ENCODE measurements around the gene SIK3. TPM values are rescaled to one million over a fixed set of nuclear protein-coding genes. Genes with fewer than 3 reads are reported as not detected.

SIK3 gene
- total RNA-seq, 1 experiment from 2014 or later: 14.5 TPM

DNA sequence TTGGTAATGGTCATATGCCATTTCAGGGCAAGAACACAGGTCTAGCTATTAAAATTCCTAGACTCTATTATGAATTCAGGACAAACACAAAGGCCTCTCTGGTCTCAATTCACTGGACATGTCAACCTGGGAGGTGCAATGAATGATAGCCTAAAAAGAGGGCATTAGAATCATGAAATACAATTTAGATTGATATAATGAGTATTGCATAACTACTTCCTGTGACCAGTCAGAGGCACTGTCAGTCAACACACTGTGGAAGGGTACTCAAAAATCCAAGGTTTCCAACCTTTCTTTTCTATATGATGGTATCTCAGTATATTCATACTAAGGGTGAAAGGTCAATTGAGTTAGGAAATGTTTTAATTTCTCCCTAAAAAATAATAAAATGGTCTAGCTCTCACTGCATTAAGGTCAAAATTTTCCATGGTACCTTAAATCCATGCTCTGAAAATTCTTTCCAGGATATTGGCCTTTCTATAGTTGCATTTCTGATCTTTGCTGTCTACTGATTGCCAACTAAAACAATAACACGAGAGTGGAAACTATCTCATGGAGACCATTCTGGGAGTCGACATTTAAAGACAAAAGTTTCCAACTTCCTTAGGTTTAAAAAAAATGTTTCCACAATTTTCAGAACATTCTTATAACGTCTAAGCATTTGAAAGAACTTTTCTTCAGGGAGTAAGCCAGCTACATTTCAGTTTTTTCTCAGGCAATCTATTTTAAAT lies 179.1 kb downstream of the SIK3 start:
- POLR2A ChIA-PET (ENCODE audit: unreplicated experiment): no interaction called here
- no peaks in the 10 kb centered on the region for H3K9me2 ChIP-seq (replicated peaks; ENCODE audit: low read length)
- H3K27me3 ChIP-seq (ENCODE audit: low read length): no peaks in the 10 kb centered on the region
- H3K9me3 ChIP-seq (ENCODE audit: low read length): no peaks in the 10 kb centered on the region
- H3K4me3 ChIP-seq (ENCODE audit: low read length): no peak overlapping the region
- no peak overlapping the region for H2AFZ ChIP-seq (ENCODE audit: low read length)
- CTCF ChIA-PET: no interaction called here
- no peaks in the 10 kb centered on the region for H3F3A ChIP-seq (ENCODE audit: low read length, unreplicated experiment)
- intact Hi-C loops (cut with micrococcal nuclease): loop anchor here (5.0 kb wide), 1 partner anchor 37 kb away; no protein-coding TSS in a partner anchor
- DNase-seq (no peak), ATAC-seq (peak; percentile 29; the same call in 1 of the 2 replicates)
- BruUV-seq (replicated peaks): no TSS peak
- TF ChIP-seq EZH2phosphoT487 (IDR thresholded peaks at IDR 0.05; ENCODE audit: borderline replicate concordance, low read length) (no peak), EZH2 (IDR thresholded peaks at IDR 0.05; ENCODE audit: low read length, unreplicated experiment) (no peak)
- TF ChIP-seq, protein P1, sequence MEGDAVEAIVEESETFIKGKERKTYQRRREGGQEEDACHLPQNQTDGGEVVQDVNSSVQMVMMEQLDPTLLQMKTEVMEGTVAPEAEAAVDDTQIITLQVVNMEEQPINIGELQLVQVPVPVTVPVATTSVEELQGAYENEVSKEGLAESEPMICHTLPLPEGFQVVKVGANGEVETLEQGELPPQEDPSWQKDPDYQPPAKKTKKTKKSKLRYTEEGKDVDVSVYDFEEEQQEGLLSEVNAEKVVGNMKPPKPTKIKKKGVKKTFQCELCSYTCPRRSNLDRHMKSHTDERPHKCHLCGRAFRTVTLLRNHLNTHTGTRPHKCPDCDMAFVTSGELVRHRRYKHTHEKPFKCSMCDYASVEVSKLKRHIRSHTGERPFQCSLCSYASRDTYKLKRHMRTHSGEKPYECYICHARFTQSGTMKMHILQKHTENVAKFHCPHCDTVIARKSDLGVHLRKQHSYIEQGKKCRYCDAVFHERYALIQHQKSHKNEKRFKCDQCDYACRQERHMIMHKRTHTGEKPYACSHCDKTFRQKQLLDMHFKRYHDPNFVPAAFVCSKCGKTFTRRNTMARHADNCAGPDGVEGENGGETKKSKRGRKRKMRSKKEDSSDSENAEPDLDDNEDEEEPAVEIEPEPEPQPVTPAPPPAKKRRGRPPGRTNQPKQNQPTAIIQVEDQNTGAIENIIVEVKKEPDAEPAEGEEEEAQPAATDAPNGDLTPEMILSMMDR (conservative IDR thresholded peaks at IDR 0.05; ENCODE audit: low read depth, low read length): no peak; the same call in 1 of the 2 replicates
- H3K4me2 ChIP-seq (ENCODE audit: low read length): no peak overlapping the region
- no peaks in the 10 kb centered on the region for H3K79me2 ChIP-seq (ENCODE audit: low read length)
- H3K9ac ChIP-seq (ENCODE audit: low read length): no peak overlapping the region
- no peaks in the 10 kb centered on the region; the same call in 1 of the 2 replicates for H4K20me1 ChIP-seq (ENCODE audit: low read length)
- H3K4me1 ChIP-seq (ENCODE audit: insufficient read depth, low read length): no peaks in the 10 kb centered on the region
- H3K27ac ChIP-seq (ENCODE audit: low read length): no peak overlapping the region
- H3K36me3 ChIP-seq (ENCODE audit: low read depth, low read length): 0 out of 2 replicates have a peak, but pooled peaks cover 3% of the 10 kb centered on the region

DNA sequence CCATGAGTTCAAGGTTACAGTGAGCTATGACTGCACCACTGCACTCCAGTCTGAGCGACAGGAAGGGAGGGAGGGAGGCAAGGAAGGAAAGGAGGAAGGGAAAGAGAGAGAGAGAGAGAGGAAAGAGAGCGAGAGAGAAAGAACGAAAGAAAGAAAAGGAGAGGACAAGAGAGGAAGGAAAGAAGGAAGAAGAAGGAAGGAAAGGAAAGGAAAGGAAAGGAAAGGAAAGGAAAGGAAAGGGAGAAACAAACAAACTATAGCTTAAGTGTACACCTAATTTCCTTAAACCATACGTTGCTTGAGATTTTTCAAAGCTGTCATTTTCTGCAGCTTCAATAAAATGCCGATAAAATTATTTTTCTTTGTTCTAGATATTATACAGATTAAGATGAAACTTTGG lies 180.6 kb downstream of the SIK3 start:
- H3K79me2 ChIP-seq (ENCODE audit: low read length): no peaks in the 10 kb centered on the region
- BruUV-seq (replicated peaks): no TSS peak
- H3K36me3 ChIP-seq (ENCODE audit: low read depth, low read length): 0 out of 2 replicates have a peak, but pooled peaks cover 3% of the 10 kb centered on the region
- ChIA-PET POLR2A (ENCODE audit: unreplicated experiment) (no interaction called here), CTCF (interaction anchor here (0.7 kb wide), 1 partner anchor 179 kb away, joined by 3 read pairs; no protein-coding TSS in a partner anchor)
- H3K4me2 ChIP-seq (ENCODE audit: low read length): no peak overlapping the region
- no peaks in the 10 kb centered on the region for H3F3A ChIP-seq (ENCODE audit: low read length, unreplicated experiment)
- no peaks in the 10 kb centered on the region; the same call in 1 of the 2 replicates for H4K20me1 ChIP-seq (ENCODE audit: low read length)
- H3K27me3 ChIP-seq (ENCODE audit: low read length): no peaks in the 10 kb centered on the region
- TF ChIP-seq, protein P1 (conservative IDR thresholded peaks at IDR 0.05; ENCODE audit: low read depth, low read length): no peak
- TF ChIP-seq EZH2phosphoT487 (IDR thresholded peaks at IDR 0.05; ENCODE audit: borderline replicate concordance, low read length): no peak
- no peak for TF ChIP-seq EZH2 (IDR thresholded peaks at IDR 0.05; ENCODE audit: low read length, unreplicated experiment)
- H3K9ac ChIP-seq (ENCODE audit: low read length): no peak overlapping the region
- peaks cover 13% of the 10 kb centered on the region for H3K4me1 ChIP-seq (ENCODE audit: insufficient read depth, low read length)
- no peaks in the 10 kb centered on the region for H3K9me3 ChIP-seq (ENCODE audit: low read length)
- H3K9me2 ChIP-seq (replicated peaks; ENCODE audit: low read length): no peaks in the 10 kb centered on the region
- H3K27ac ChIP-seq (ENCODE audit: low read length): no peak overlapping the region
- ATAC-seq (no peak), DNase-seq (no peak)
- no peak overlapping the region for H3K4me3 ChIP-seq (ENCODE audit: low read length)
- intact Hi-C loops (cut with micrococcal nuclease): loop anchor here (5.0 kb wide), 1 partner anchor 35 kb away; no protein-coding TSS in a partner anchor
- no peak overlapping the region for H2AFZ ChIP-seq (ENCODE audit: low read length)

DNA sequence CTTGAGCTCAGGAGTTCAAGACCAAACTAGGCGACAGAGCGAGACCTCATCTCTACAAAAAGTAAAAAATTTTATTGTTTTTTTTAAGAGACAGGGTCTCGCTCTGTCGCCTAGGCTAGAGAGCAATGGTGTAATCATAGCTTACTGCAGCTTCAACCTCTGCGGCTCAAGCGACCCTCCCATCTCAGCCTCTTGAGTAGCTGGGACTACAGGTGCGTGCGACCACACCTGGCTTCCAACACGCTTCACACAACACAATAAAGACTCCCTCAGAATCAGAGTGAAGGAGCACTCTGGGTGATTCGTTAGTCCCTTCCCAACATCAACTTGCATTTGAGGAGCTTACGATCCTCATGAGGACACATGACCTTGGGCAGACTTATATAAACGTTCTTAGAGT lies 181.3 kb downstream of the SIK3 start:
- CTCF ChIA-PET: interaction anchor here (0.7 kb wide), 1 partner anchor 180 kb away, joined by 3 read pairs; no protein-coding TSS in a partner anchor
- ATAC-seq (no peak), DNase-seq (no peak)
- no peak overlapping the region for H2AFZ ChIP-seq (ENCODE audit: low read length)
- TF ChIP-seq, protein P1 (conservative IDR thresholded peaks at IDR 0.05; ENCODE audit: low read depth, low read length): no peak
- TF ChIP-seq EZH2 (IDR thresholded peaks at IDR 0.05; ENCODE audit: low read length, unreplicated experiment) (no peak), EZH2phosphoT487 (IDR thresholded peaks at IDR 0.05; ENCODE audit: borderline replicate concordance, low read length) (no peak)
- H3K4me3 ChIP-seq (ENCODE audit: low read length): no peak overlapping the region
- no peaks in the 10 kb centered on the region for H3K9me3 ChIP-seq (ENCODE audit: low read length)
- no peak overlapping the region for H3K9ac ChIP-seq (ENCODE audit: low read length)
- no peaks in the 10 kb centered on the region for H3F3A ChIP-seq (ENCODE audit: low read length, unreplicated experiment)
- no TSS peak for BruUV-seq (replicated peaks)
- no peak overlapping the region for H3K4me2 ChIP-seq (ENCODE audit: low read length)
- no peaks in the 10 kb centered on the region for H3K79me2 ChIP-seq (ENCODE audit: low read length)
- 0 out of 2 replicates have a peak, but pooled peaks cover 3% of the 10 kb centered on the region for H3K36me3 ChIP-seq (ENCODE audit: low read depth, low read length)
- no peak overlapping the region for H3K27ac ChIP-seq (ENCODE audit: low read length)
- H3K27me3 ChIP-seq (ENCODE audit: low read length): no peaks in the 10 kb centered on the region
- no peaks in the 10 kb centered on the region for H3K9me2 ChIP-seq (replicated peaks; ENCODE audit: low read length)
- intact Hi-C loops (cut with micrococcal nuclease): loop anchor here (5.0 kb wide), 1 partner anchor 35 kb away; no protein-coding TSS in a partner anchor
- H3K4me1 ChIP-seq (ENCODE audit: insufficient read depth, low read length): peaks cover 17% of the 10 kb centered on the region
- H4K20me1 ChIP-seq (ENCODE audit: low read length): no peaks in the 10 kb centered on the region; the same call in 1 of the 2 replicates
- POLR2A ChIA-PET (ENCODE audit: unreplicated experiment): no interaction called here
